Mesenchymal stem cell (in vitro differentiated cells and primary cell): Measurements from ENCODE around the gene C14orf180.

ENCODE experiments used
- DNase-seq: peaks from one replicate; pipeline ENCODE4 v3.0.0-alpha.2; 2013
- H2AFZ ChIP-seq: one replicate; pipeline ENCODE4 v1.6.1; 2013; ENCODE audit warnings: low read depth, mild to moderate bottlenecking, control low read depth, inconsistent platforms, low read length, moderate library complexity
- H2AK5ac ChIP-seq: 2 replicates; pipeline ENCODE4 v1.6.1; 2013; ENCODE audit warnings: low read length, moderate library complexity, mild to moderate bottlenecking, inconsistent platforms; ENCODE audit not compliant: severe bottlenecking
- H2BK120ac ChIP-seq: one replicate; pipeline ENCODE4 v1.6.1; 2013; ENCODE audit warnings: low read depth, mild to moderate bottlenecking, inconsistent platforms, low read length, moderate library complexity
- H2BK12ac ChIP-seq, 2 experiments: one replicate each; pipeline ENCODE4 v1.6.1; 2013; ENCODE audit warnings: inconsistent platforms in 2 of 2, low read length in 2 of 2, mild to moderate bottlenecking in 2 of 2, moderate library complexity in 2 of 2, control low read depth in 1 of 2
- H2BK15ac ChIP-seq: one replicate; pipeline ENCODE4 v1.6.1; 2013; ENCODE audit warnings: mild to moderate bottlenecking, low read depth, inconsistent platforms; ENCODE audit not compliant: poor library complexity, severe bottlenecking
- H2BK5ac ChIP-seq: 2 replicates; pipeline ENCODE4 v1.6.1; 2013; ENCODE audit warnings: low read depth, mild to moderate bottlenecking, low read length, control low read depth, inconsistent platforms; ENCODE audit not compliant: poor library complexity, severe bottlenecking
- H3K14ac ChIP-seq, 2 experiments: one replicate each; pipeline ENCODE4 v1.6.1; 2013; ENCODE audit warnings: inconsistent platforms in 2 of 2, low read length in 2 of 2, control low read depth in 1 of 2, mild to moderate bottlenecking in 1 of 2, moderate library complexity in 1 of 2
- H3K18ac ChIP-seq, 2 experiments: one replicate each; pipeline ENCODE4 v1.6.1; 2013; ENCODE audit warnings: inconsistent platforms in 2 of 2, low read length in 2 of 2, control low read depth in 1 of 2, low read depth in 1 of 2, mild to moderate bottlenecking in 1 of 2
- H3K23ac ChIP-seq, 2 experiments: one replicate each; pipeline ENCODE4 v1.6.1; 2013; ENCODE audit warnings: inconsistent platforms in 2 of 2, low read length in 2 of 2, mild to moderate bottlenecking in 2 of 2, moderate library complexity in 2 of 2, control low read depth in 1 of 2
- H3K27ac ChIP-seq: 2 replicates; pipeline ENCODE4 v1.5.1; 2013; ENCODE audit warnings: mild to moderate bottlenecking, moderate library complexity, low read length, control low read depth, inconsistent platforms; ENCODE audit not compliant: poor library complexity, severe bottlenecking
- H3K27me3 ChIP-seq, 2 experiments: 2 replicates each; pipeline versions ENCODE4 v1.6.1 to v1.7.0; 2013; ENCODE audit warnings: low read length in 2 of 2, mild to moderate bottlenecking in 2 of 2, moderate library complexity in 2 of 2, control low read depth in 1 of 2, inconsistent platforms in 1 of 2; ENCODE audit not compliant: control insufficient read depth in 1 of 2, insufficient read depth in 1 of 2
- H3K36me3 ChIP-seq, 2 experiments: 2 replicates each; pipeline versions ENCODE4 v1.6.1 to v1.7.0; 2013; ENCODE audit warnings: low read length in 2 of 2, control low read depth in 1 of 2, inconsistent platforms in 1 of 2, low read depth in 1 of 2, mild to moderate bottlenecking in 1 of 2; ENCODE audit not compliant: insufficient read depth in 2 of 2, control insufficient read depth in 1 of 2
- H3K4ac ChIP-seq, 2 experiments: one replicate each; pipeline ENCODE4 v1.6.1; 2013; ENCODE audit warnings: inconsistent platforms in 2 of 2, low read length in 2 of 2, mild to moderate bottlenecking in 2 of 2, moderate library complexity in 2 of 2, control low read depth in 1 of 2, low read depth in 1 of 2
- H3K4me1 ChIP-seq: 2 replicates; pipeline ENCODE4 v1.6.1; 2013; ENCODE audit warnings: low read depth, low read length, control low read depth; ENCODE audit not compliant: control insufficient read depth, insufficient read depth
- H3K4me2 ChIP-seq: 2 replicates; pipeline ENCODE4 v1.6.1; 2013; ENCODE audit warnings: low read length, mild to moderate bottlenecking, inconsistent platforms; ENCODE audit not compliant: poor library complexity, severe bottlenecking
- H3K4me3 ChIP-seq, 2 experiments: 2 replicates each; pipeline versions ENCODE4 v1.5.1 to v1.7.0; 2013; ENCODE audit warnings: low read length in 2 of 2, mild to moderate bottlenecking in 2 of 2, control low read depth in 1 of 2, low read depth in 1 of 2; ENCODE audit not compliant: insufficient read depth in 1 of 2
- H3K79me1 ChIP-seq: replicated peaks from 2 replicates; pipeline ENCODE4 v1.6.1; 2013; ENCODE audit warnings: mild to moderate bottlenecking, control low read depth, low read length, inconsistent platforms; ENCODE audit not compliant: poor library complexity, severe bottlenecking
- H3K9ac ChIP-seq: 2 replicates; pipeline ENCODE4 v1.7.0; 2013; ENCODE audit warnings: mild to moderate bottlenecking, low read length, moderate library complexity
- H3K9me3 ChIP-seq: 2 replicates; pipeline ENCODE4 v1.7.0; 2013; ENCODE audit warnings: mild to moderate bottlenecking, low read length; ENCODE audit not compliant: control insufficient read depth
- H4K8ac ChIP-seq: one replicate; pipeline ENCODE4 v1.6.1; 2013; ENCODE audit warnings: inconsistent platforms, mild to moderate bottlenecking, low read length, moderate library complexity
- H4K91ac ChIP-seq: one replicate; pipeline ENCODE4 v1.6.1; 2013; ENCODE audit warnings: mild to moderate bottlenecking, low read length, inconsistent platforms
- WGBS: methylation state at CpG from one replicate; pipeline ENCODE4 v1.1.7; 2013; ENCODE audit warnings: mixed read lengths; 5-methylcytosine and 5-hydroxymethylcytosine counted together

Gene C14orf180

DNA sequence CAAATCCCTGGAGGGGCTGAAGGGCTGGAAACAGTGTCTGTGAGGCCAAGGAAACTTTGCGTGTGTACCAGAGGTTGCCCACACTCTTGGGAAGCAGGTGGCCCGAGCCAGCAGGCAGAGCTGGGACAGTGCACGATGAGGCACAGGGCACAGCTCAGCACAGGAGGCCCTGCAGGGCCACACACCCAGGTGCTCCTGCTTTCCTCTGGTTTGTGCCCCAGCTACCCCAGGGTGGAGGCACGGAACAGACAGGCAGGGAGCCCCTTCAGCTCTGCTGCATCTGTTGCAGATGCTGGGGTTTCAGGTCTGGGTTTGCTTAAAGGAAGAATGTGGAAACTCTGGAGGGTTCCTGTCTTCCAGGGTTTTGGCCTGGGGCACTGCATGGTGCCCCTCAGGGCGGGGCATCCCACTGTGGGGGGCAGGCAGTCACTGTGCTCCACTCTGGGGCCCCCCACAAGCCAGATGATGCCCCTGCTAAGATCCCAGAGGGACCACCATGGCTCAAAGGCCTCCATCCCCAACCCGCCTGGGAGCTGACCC, 16.4 kb downstream of the C14orf180 start:
- 79% methylated on average over 6 of the region's 6 CpGs for WGBS
- no peak overlapping the region for H2BK15ac ChIP-seq
- H3K27ac ChIP-seq, result no peak overlapping the region

DNA sequence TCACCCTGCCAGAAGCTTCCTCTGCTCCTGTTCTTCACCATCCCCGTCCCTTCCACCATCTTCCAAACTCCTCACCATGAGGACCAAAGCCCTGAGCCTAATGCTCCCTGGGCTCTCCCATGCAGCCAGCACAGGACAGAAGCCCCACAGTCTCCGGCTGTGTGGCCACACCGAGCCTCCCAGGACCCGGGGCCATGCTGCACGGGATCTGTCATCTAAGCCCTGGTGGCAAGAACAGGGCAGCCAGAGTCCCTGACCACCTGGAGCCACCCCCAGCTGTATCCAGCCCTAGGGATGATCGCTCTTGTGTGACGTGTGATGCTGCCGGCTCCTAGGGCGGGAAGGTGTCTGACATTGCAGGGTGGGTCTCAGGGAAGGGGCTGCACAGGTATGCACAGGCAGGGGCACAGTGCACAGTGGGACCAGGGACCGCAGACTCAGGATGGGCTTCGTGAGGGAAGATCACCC, 16.9 kb downstream of the C14orf180 start:
- no peak overlapping the region for H3K27ac ChIP-seq
- H3K36me3 ChIP-seq, result no peaks in the 10 kb centered on the region
- no peak overlapping the region for H2AK5ac ChIP-seq
- H3K79me1 ChIP-seq, result no peaks in the 10 kb centered on the region
- peaks cover 9 to 41% of the 10 kb centered on the region in 2 experiments for H3K27me3 ChIP-seq
- H2BK5ac ChIP-seq, result no peak overlapping the region
- H2AFZ ChIP-seq, result no peak overlapping the region
- no peak overlapping the region for H3K4ac ChIP-seq
- no peaks in the 10 kb centered on the region for H3K9me3 ChIP-seq
- H4K8ac ChIP-seq, result no peak overlapping the region
- H3K14ac ChIP-seq, result no peak overlapping the region
- H4K91ac ChIP-seq, result no peak overlapping the region
- no peak overlapping the region for H3K18ac ChIP-seq
- H2BK15ac ChIP-seq, result no peak overlapping the region
- 84% methylated on average over 11 of the region's 11 CpGs for WGBS
- no peak overlapping the region for H3K4me2 ChIP-seq
- no peak overlapping the region for H3K23ac ChIP-seq
- no peak overlapping the region for H3K4me3 ChIP-seq
- no peak overlapping the region for H2BK120ac ChIP-seq
- H3K4me1 ChIP-seq, result no peaks in the 10 kb centered on the region
- no peak for DNase-seq
- no peak overlapping the region for H3K9ac ChIP-seq
- H2BK12ac ChIP-seq, result no peak overlapping the region

More for the DNA sequence above, 16.4 kb downstream of the C14orf180 start:
- Histone ChIP-seq H3K9ac (no peak overlapping the region), H3K79me1 (no peaks in the 10 kb centered on the region), H4K8ac (no peak overlapping the region), H2BK5ac (no peak overlapping the region), H3K18ac (no peak overlapping the region), H3K14ac (no peak overlapping the region), H3K4me3 (no peak overlapping the region), H3K4me1 (no peaks in the 10 kb centered on the region), H2AK5ac (no peak overlapping the region), H4K91ac (no peak overlapping the region), H2AFZ (no peak overlapping the region), H3K9me3 (no peaks in the 10 kb centered on the region), H2BK120ac (no peak overlapping the region), H3K36me3 (no peaks in the 10 kb centered on the region), H3K27me3 (peaks cover 9 to 38% of the 10 kb centered on the region in 2 experiments), H3K4me2 (no peak overlapping the region), H3K4ac (no peak overlapping the region), H2BK12ac (no peak overlapping the region), H3K23ac (no peak overlapping the region)
- DNase-seq, result no peak

DNA sequence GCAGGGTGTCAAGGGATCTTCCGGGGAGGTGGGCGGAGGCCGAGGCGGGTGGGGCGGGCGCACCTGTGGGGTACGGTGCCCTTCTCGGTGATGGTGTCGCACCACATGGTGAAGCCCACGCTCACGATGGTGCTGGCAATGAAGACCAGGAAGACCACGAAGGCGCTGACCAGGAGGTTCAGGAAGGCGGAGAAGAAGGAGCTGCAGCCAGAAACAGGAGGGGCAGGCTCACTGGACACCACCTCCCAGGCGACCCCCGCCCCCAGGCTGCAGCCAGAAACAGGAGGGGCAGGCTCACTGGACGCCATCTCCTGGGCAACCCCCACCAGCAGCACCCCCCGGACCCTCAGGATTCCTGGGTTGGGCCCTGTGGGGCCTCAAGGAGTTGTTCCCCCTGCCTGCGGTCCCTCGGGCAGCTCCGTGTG, 17.4 kb downstream of the C14orf180 start:
- no peak overlapping the region for H3K4ac ChIP-seq
- no peak overlapping the region for H3K23ac ChIP-seq
- H3K4me1 ChIP-seq, result no peaks in the 10 kb centered on the region
- no peaks in the 10 kb centered on the region for H3K79me1 ChIP-seq
- H3K9ac ChIP-seq, result no peak overlapping the region
- no peak overlapping the region for H3K4me2 ChIP-seq
- no peak overlapping the region for H4K91ac ChIP-seq
- H3K9me3 ChIP-seq, result no peaks in the 10 kb centered on the region
- peaks cover 13 to 45% of the 10 kb centered on the region in 2 experiments for H3K27me3 ChIP-seq
- no peak overlapping the region for H2BK5ac ChIP-seq
- no peak overlapping the region for H4K8ac ChIP-seq
- no peak overlapping the region for H3K14ac ChIP-seq
- H2BK15ac ChIP-seq, result no peak overlapping the region
- no peak for DNase-seq
- H3K36me3 ChIP-seq, result no peaks in the 10 kb centered on the region
- no peak overlapping the region for H3K18ac ChIP-seq
- H2BK12ac ChIP-seq, result no peak overlapping the region
- H3K4me3 ChIP-seq, result no peak overlapping the region
- H3K27ac ChIP-seq, result no peak overlapping the region
- H2AFZ ChIP-seq, result no peak overlapping the region
- WGBS, result 85% methylated on average over 21 of the region's 21 CpGs
- no peak overlapping the region for H2AK5ac ChIP-seq
- no peak overlapping the region for H2BK120ac ChIP-seq

DNA sequence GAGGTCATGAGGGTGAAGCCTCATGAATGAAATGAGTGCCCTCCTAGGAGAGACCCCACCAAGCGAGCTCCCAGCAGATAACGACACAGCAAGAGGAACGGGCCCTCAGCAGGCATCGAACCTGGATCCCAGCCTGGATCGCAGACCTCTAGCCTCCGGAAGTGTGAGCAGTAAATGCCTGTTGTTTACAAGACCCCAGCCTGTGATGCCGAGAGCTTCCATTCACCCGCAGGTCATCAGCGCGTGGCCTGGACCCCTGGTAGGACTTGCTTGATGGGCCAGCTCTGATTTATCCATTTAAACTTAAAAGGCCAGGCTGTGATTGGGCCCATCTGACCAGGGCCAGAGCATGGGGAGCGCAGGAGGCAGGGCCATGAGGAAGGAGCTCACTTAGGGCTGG, 18.0 kb downstream of the C14orf180 start:
- no peaks in the 10 kb centered on the region for H3K36me3 ChIP-seq
- no peak overlapping the region for H2BK12ac ChIP-seq
- H3K14ac ChIP-seq, result no peak overlapping the region
- no peak overlapping the region for H3K4ac ChIP-seq
- H2BK5ac ChIP-seq, result no peak overlapping the region
- H3K4me2 ChIP-seq, result no peak overlapping the region
- no peaks in the 10 kb centered on the region for H3K79me1 ChIP-seq
- 85% methylated on average over 11 of the region's 11 CpGs for WGBS
- H3K9me3 ChIP-seq, result no peaks in the 10 kb centered on the region
- H3K4me3 ChIP-seq, result no peak overlapping the region
- H3K27me3 ChIP-seq, result peaks cover 20 to 51% of the 10 kb centered on the region in 2 experiments
- DNase-seq, result no peak
- H3K23ac ChIP-seq, result no peak overlapping the region
- no peak overlapping the region for H3K27ac ChIP-seq
- no peak overlapping the region for H2BK120ac ChIP-seq
- H3K4me1 ChIP-seq, result no peaks in the 10 kb centered on the region
- no peak overlapping the region for H2AFZ ChIP-seq
- H4K91ac ChIP-seq, result no peak overlapping the region
- H2AK5ac ChIP-seq, result no peak overlapping the region
- no peak overlapping the region for H3K9ac ChIP-seq
- no peak overlapping the region for H3K18ac ChIP-seq
- no peak overlapping the region for H2BK15ac ChIP-seq
- no peak overlapping the region for H4K8ac ChIP-seq
